K562 (cell line): ENCODE measurements around the gene SCYL1. TPM values are rescaled to one million over a fixed set of nuclear protein-coding genes. Genes with fewer than 3 reads are reported as not detected.
A peak's percentile ranks its signal among the peaks of the same experiment; 100 is the strongest.

Experiments used
- ATAC-seq: fragments of 200-7000 bp; cut with Tn5 transposase; 3 replicates; pipeline ENCODE4 v1.9.1; 2020; ENCODE audit warnings: moderate library complexity
- BruUV-seq: library from RNA; stranded (reverse); fragments of 400-500 nt; replicated peaks from 2 replicates; lab custom pipeline; 2021; lab: Mats Ljungman, UMichigan
- CTCF ChIA-PET: fragments of 300-600 bp; formaldehyde crosslinking; extraction: SDS; loops from one replicate; lab custom pipeline; 2021; ENCODE audit warnings: low intra/inter-chr PET ratio; lab: Yijun Ruan, JAX
- POLR2A ChIA-PET: fragments of 300-600, 350-650 bp; sonication (Branson Sonifier 250); formaldehyde crosslinking; extraction: SDS; loops from one replicate; lab custom pipeline; 2021; ENCODE audit warnings: antibody characterized with exemption, inconsistent platforms; lab: Yijun Ruan, JAX
- DNase-seq, 4 experiments: peaks; one replicate each; pipeline versions ENCODE4 v3.0.0 to v3.0.0-alpha.2; 2011 to 2018; ENCODE audit warnings: low spot score in 3 of 4, mixed read lengths in 3 of 4; ENCODE audit errors: extremely low read depth in 1 of 4
- FAIRE-seq: peaks from 2 replicates; lab custom pipeline; 2011; peaks lifted over from hg19 to GRCh38; lab: Jason Lieb, UNC
- H2AFZ ChIP-seq: 2 replicates; pipeline ENCODE4 v1.6.0; 2011; ENCODE audit warnings: low read depth, low read length, control low read depth, inconsistent platforms
- H3K27ac ChIP-seq: fragments of 200-600 bp; 3 replicates; pipeline ENCODE4 v1.8.0; 2011; ENCODE audit warnings: low read depth, mild to moderate bottlenecking, control low read depth, inconsistent platforms, low read length, moderate library complexity, mixed read lengths; ENCODE audit errors: extremely low read depth
- H3K27me3 ChIP-seq, 2 experiments: fragments of 300-600 bp in 1 of 2; 2 replicates in 1 of 2; 3 replicates in 1 of 2; pipeline versions ENCODE4 v1.6.0 to v1.8.0; 2011; ENCODE audit warnings: inconsistent platforms in 2 of 2, low read length in 2 of 2, mild to moderate bottlenecking in 1 of 2, mixed read lengths in 1 of 2, moderate library complexity in 1 of 2; ENCODE audit not compliant: control insufficient read depth in 2 of 2, insufficient read depth in 2 of 2
- H3K36me3 ChIP-seq: fragments of 300-600 bp; 3 replicates; pipeline ENCODE4 v1.8.0; 2011; ENCODE audit warnings: mild to moderate bottlenecking, low read length, inconsistent platforms; ENCODE audit not compliant: control insufficient read depth, insufficient read depth
- H3K4me1 ChIP-seq, 2 experiments: fragments of 200-600 bp in 1 of 2; replicated peaks in 1 of 2; 2 replicates in 1 of 2; 3 replicates in 1 of 2; pipeline versions ENCODE4 v1.5.1 to v1.8.0; 2011; ENCODE audit warnings: inconsistent platforms in 2 of 2, low read length in 2 of 2, mild to moderate bottlenecking in 1 of 2, mixed read lengths in 1 of 2, moderate library complexity in 1 of 2; ENCODE audit not compliant: control insufficient read depth in 2 of 2, insufficient read depth in 2 of 2
- H3K4me2 ChIP-seq: 2 replicates; pipeline ENCODE4 v1.6.1; 2011; ENCODE audit warnings: low read length, control low read depth, inconsistent platforms, mixed read lengths; ENCODE audit not compliant: insufficient read depth
- H3K4me3 ChIP-seq: fragments of 200-600 bp; sonication (generic), shearing (Covaris generic); 2 replicates; pipeline ENCODE4 v1.5.1; 2016; ENCODE audit warnings: control low read depth, inconsistent platforms
- H3K79me2 ChIP-seq: fragments of 200-600 bp; 3 replicates; pipeline ENCODE4 v1.8.0; 2011; ENCODE audit warnings: low read length, inconsistent platforms; ENCODE audit not compliant: control insufficient read depth, insufficient read depth
- H3K9ac ChIP-seq, 2 experiments: 2 replicates each; pipeline versions ENCODE4 v1.6.0 to v1.6.1; 2011; ENCODE audit warnings: low read depth in 2 of 2, low read length in 2 of 2, control low read depth in 1 of 2, inconsistent platforms in 1 of 2, mild to moderate bottlenecking in 1 of 2, mixed read lengths in 1 of 2; ENCODE audit not compliant: insufficient read depth in 1 of 2
- H3K9me1 ChIP-seq: one replicate; pipeline ENCODE4 v1.6.0; 2011; ENCODE audit warnings: inconsistent platforms, mild to moderate bottlenecking, low read length, moderate library complexity; ENCODE audit not compliant: control insufficient read depth, insufficient read depth
- H3K9me3 ChIP-seq: replicated peaks from 2 replicates; pipeline ENCODE4 v1.5.1; 2011; ENCODE audit warnings: low read depth, low read length, inconsistent platforms; ENCODE audit not compliant: control insufficient read depth, insufficient read depth
- H4K20me1 ChIP-seq: replicated peaks from 2 replicates; pipeline ENCODE4 v1.6.1; 2011; ENCODE audit warnings: low read length, inconsistent platforms, mixed read lengths; ENCODE audit not compliant: control insufficient read depth, insufficient read depth
- CREB5 ChIP-seq: fragments of 250-450 bp; sonication (Bioruptor Pico); IDR thresholded peaks from 2 replicates; pipeline ENCODE4 v1.5.0; 2020; ENCODE audit warnings: mild to moderate bottlenecking
- MTF1 ChIP-seq: fragments of 250-450 bp; sonication (Bioruptor Pico); IDR thresholded peaks from 2 replicates; pipeline ENCODE4 v1.9.0; 2021; ENCODE audit warnings: moderate library complexity, mild to moderate bottlenecking, inconsistent platforms, borderline replicate concordance
- POU5F1 ChIP-seq: fragments of 150-350 bp; IDR thresholded peaks from 2 replicates; pipeline ENCODE4 v1.6.1; 2014; ENCODE audit warnings: borderline replicate concordance, low read length, low read depth, mild to moderate bottlenecking; ENCODE audit not compliant: partially characterized antibody
- PTTG1 ChIP-seq: fragments of 450-650 bp; IDR thresholded peaks from 2 replicates; pipeline ENCODE4 v1.6.1; 2016; ENCODE audit warnings: low read depth, mild to moderate bottlenecking, missing genetic modification characterization, missing compliant biosample characterization
- REST ChIP-seq, 2 experiments: fragments of 450-650 bp; formaldehyde crosslinking in 1 of 2; IDR thresholded peaks; 2 replicates each; pipeline versions ENCODE4 v1.4.0 to v1.6.1; 2014 to 2020; ENCODE audit warnings: mild to moderate bottlenecking in 2 of 2, borderline replicate concordance in 1 of 2, low read depth in 1 of 2
- SIN3A ChIP-seq, 2 experiments: fragments of 150-350 bp in 1 of 2; IDR thresholded peaks; 2 replicates each; pipeline ENCODE4 v1.6.1; 2011 to 2016; ENCODE audit warnings: borderline replicate concordance in 2 of 2, low read depth in 2 of 2, low read length in 2 of 2, mild to moderate bottlenecking in 2 of 2, moderate library complexity in 2 of 2; ENCODE audit not compliant: control insufficient read depth in 1 of 2
- SNRNP70 ChIP-seq: fragments of 200-400 bp; formaldehyde crosslinking; optimal IDR thresholded peaks from 2 replicates; pipeline ENCODE3; 2017; ENCODE audit warnings: low read depth, low read length
- TAF7 ChIP-seq: fragments of 450-650 bp; IDR thresholded peaks from 2 replicates; pipeline ENCODE4 v1.6.1; 2016; ENCODE audit warnings: missing genetic modification characterization, missing compliant biosample characterization
- TBL1XR1 ChIP-seq, 2 experiments: IDR thresholded peaks; 2 replicates each; pipeline ENCODE4 v1.6.1; 2012; ENCODE audit warnings: improper control_type of control experiment in 2 of 2, low read length in 2 of 2, mild to moderate bottlenecking in 1 of 2
- WGBS: fragments of 100-300 bp; shearing (Covaris generic); methylation state at CpG from one replicate; pipeline ENCODE4 v1.1.6; 2016; ENCODE audit warnings: low coverage, mixed read lengths; ENCODE audit not compliant: insufficient coverage; ENCODE audit errors: missing lambda C conversion rate; 5-methylcytosine and 5-hydroxymethylcytosine counted together
- in situ Hi-C: fragments of 300-500 bp; cut with MboI; formaldehyde crosslinking; loops from 4 replicates; pipeline ENCODE4 v1.15.0; 2018; ENCODE audit warnings: inconsistent platforms, mixed read lengths
- intact Hi-C: fragments of 100-400 bp; cut with micrococcal nuclease; formaldehyde crosslinking; loops from 2 replicates; pipeline ENCODE4 v1.14.2; 2022
- polyA plus RNA-seq, 8 experiments: library from polyadenylated mRNA; depleted of rRNA in 4 of 8; stranded (reverse) in 5 of 8; unstranded in 3 of 8; fragments of >200 nt; fragmentation: Nextera tagmentation in 2 of 8; fragmentation: Illumina TruSeq in 1 of 8; extraction: Ambion mirVana in 2 of 8; extraction: Trizol in 1 of 8; gene quantifications; 2 replicates each; pipeline versions ENCODE4 v1.2.1 to v1.2.3, GENCODE V29; 2011 to 2014; ENCODE audit warnings: inconsistent platforms in 1 of 8, missing spikeins in 1 of 8
- total RNA-seq, 7 experiments: library from RNA; depleted of rRNA in 6 of 7; stranded (reverse); fragments of >200 nt in 6 of 7; fragmentation: Illumina TruSeq in 2 of 7; extraction: Trizol in 2 of 7; gene quantifications; 2 replicates each; pipeline versions ENCODE4 v1.2.1 to v1.2.3, GENCODE V29; 2011 to 2021; ENCODE audit warnings: low replicate concordance in 1 of 7

Gene SCYL1
- total and polyA plus RNA-seq, 9 of the 15 experiments (the other 6 are each of a cell fraction or from before 2014, with no cell fraction given), result 1.9 to 145 (median 57.6) TPM

GRCh38 chr11:65569973-65570918, 45.4 kb downstream of the SCYL1 start, which contains the start of gene ZNRD2:
ZNRD2 (plus strand) TSS chr11:65570477; CDS start chr11:65570492, 15 bp downstream.
- H3K4me1 ChIP-seq, result peaks cover 39 to 63% of the 10 kb centered on the region in 2 experiments
- no TSS peak for BruUV-seq
- CTCF ChIA-PET, result interaction anchor here (6.5 kb wide), 1 partner anchor 29 kb away, joined by 63 read pairs; no protein-coding TSS in a partner anchor
- TF ChIP-seq TBL1XR1 (IDR thresholded peaks at IDR 0.05; ENCODE audit: low read length in 2 of 2) (peak in 1 of 2 experiments; percentile 72; a peak in 2 of 4 replicates), PTTG1 (no peak), POU5F1 (no peak), SNRNP70 (no peak), SIN3A (IDR thresholded peaks at IDR 0.05; ENCODE audit: borderline replicate concordance in 2 of 2, control insufficient read depth in 1 of 2, low read depth in 2 of 2, low read length in 2 of 2) (peak; percentile 95 to 98), TAF7 (0 out of 2 replicates have a peak, but pooled peaks have one; percentile 42), MTF1 (no peak), CREB5 (CRISPR knock-in tag) (no peak), REST (IDR thresholded peaks at IDR 0.05; ENCODE audit: borderline replicate concordance) (peak; percentile 71; the same call in 1 of the 2 replicates), REST (CRISPR knock-in tag; IDR thresholded peaks at IDR 0.05; ENCODE audit: low read depth) (no peak)

More at GRCh38 chr11:65569973-65570918, 45.4 kb downstream of the SCYL1 start, which contains the start of gene ZNRD2:
- peak within 1 kb of the TSS; percentile 97 for H2AFZ ChIP-seq
- H3K9ac ChIP-seq, result peak within 1 kb of the TSS; percentile 82 to 98
- ATAC-seq (peak; percentile 82), DNase-seq (peak; percentile 88 to 99 (median 92)), FAIRE-seq (peak; percentile 97)
- H3K4me2 ChIP-seq, result peak within 1 kb of the TSS; percentile 99
- no peaks in the 10 kb centered on the region for H3K9me3 ChIP-seq
- WGBS, result 1% methylated on average over 89 of the region's 89 CpGs
- peaks cover 56% of the 10 kb centered on the region for H3K79me2 ChIP-seq
- POLR2A ChIA-PET, result interaction anchor here (0.6 to 4.7 kb wide), 14 partner anchors 10 to 288 kb away, joined by 3 to 35 read pairs (median 4); partner anchors contain the start of genes MALAT1 and NEAT1
- H3K27me3 ChIP-seq, result no peaks in the 10 kb centered on the region
- H4K20me1 ChIP-seq, result peaks cover 6% of the 10 kb centered on the region
- H3K27ac ChIP-seq, result peak within 1 kb of the TSS; percentile 68
- H3K9me1 ChIP-seq, result peaks cover 5% of the 10 kb centered on the region
- H3K4me3 ChIP-seq, result peak within 1 kb of the TSS; percentile 65
- peaks cover 19% of the 10 kb centered on the region; the same call in 2 of the 3 replicates for H3K36me3 ChIP-seq
- intact Hi-C loops, result loop anchor here (1.0 to 5.0 kb wide), 3 partner anchors 30 to 98 kb away; partner anchors contain the start of gene SCYL1
- in situ Hi-C loops, result no loop called here
